HG02973 (cell line): Measurements from ENCODE around the gene CELA3B.
"Not testable (repeated sequence)": the region's sequence is repeated elsewhere in the genome, so short reads cannot be mapped to it uniquely, and the experiment has no call there.

Experiments used
- ATAC-seq: cut with Tn5 transposase; IDR thresholded peaks from one replicate; pipeline ENCODE4 v1.9.1; 2021; ENCODE audit warnings: moderate library complexity; ENCODE audit not compliant: unreplicated experiment

Gene CELA3B

DNA sequence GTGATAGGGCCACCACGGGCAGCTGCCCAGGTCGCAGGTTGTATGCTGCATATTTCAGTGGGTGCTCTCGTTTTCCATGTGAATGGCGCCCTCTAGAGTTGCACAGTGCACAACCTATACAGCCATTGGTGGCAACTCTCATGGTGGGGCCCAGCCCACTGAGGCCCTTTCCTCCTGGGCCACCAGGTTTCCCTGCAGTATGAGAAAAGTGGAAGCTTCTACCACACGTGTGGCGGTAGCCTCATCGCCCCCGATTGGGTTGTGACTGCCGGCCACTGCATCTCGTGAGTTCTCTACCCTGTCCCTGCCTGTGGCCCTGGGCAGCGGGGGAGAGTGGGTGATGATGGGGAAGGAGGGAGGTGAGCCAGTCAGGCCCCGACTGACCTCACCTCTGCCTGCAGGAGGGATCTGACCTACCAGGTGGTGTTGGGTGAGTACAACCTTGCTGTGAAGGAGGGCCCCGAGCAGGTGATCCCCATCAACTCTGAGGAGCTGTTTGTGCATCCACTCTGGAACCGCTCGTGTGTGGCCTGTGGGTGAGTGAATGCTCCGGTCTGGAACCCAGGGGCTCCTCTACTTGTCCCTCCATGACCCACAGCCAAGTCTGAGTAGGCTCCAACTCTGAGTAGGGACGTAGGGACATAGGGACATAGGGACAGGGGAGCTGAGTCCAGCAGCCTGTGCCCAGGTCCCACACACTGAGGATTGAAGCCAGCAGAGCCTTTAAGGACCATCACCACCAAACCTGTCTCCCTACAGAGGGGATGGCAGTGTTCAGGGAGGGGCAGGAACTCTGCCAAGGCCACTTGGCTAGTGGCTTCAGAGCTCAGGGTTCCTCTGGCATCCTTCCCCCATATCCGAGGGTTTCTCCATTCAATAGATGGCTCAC is 28.7 kb downstream of the CELA3B start:
- not testable (repeated sequence) for ATAC-seq

DNA sequence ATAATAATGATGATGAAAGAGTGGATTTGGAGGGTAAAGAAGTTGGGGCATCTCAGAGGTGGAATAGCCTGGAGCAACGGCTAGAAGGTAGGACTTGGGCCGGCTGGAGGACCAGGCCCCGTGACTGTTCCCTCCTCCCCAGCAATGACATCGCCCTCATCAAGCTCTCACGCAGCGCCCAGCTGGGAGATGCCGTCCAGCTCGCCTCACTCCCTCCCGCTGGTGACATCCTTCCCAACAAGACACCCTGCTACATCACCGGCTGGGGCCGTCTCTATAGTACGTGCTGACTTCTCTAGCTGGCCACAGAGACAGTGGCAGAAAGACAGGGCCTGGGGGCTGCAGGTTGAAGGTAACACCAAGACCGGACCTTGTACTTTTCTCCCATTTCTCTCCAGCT is 29.9 kb downstream of the CELA3B start:
- not testable (repeated sequence) for ATAC-seq

DNA sequence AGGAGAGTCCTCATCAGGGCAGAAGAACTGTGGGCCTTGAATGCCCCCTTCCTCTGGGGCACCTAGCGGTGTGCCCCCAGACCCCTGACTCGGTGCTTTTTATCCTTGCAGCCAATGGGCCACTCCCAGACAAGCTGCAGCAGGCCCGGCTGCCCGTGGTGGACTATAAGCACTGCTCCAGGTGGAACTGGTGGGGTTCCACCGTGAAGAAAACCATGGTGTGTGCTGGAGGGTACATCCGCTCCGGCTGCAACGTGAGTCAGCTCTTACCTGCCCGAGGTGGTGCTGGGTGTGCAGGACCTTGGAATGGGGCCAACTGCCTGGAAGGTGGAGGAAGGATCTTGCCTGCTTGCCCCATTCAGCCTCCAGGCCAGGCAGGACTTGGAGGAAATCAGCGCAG is 30.4 kb downstream of the CELA3B start:
- not testable (repeated sequence) for ATAC-seq

DNA sequence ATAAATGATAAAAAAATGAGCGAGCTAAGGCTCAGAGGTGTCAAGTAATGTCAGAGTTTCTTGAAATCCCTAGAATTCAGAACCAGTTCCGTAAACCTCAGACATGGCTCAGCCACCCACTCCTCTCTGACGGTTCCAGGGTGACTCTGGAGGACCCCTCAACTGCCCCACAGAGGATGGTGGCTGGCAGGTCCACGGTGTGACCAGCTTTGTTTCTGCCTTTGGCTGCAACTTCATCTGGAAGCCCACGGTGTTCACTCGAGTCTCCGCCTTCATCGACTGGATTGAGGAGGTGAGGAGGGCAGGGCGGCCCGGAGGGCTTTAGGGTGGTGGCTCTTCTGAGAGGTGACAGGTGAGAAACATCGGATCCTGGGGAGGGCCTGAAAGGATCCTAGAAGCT is 32.7 kb downstream of the CELA3B start:
- not testable (repeated sequence) for ATAC-seq

DNA sequence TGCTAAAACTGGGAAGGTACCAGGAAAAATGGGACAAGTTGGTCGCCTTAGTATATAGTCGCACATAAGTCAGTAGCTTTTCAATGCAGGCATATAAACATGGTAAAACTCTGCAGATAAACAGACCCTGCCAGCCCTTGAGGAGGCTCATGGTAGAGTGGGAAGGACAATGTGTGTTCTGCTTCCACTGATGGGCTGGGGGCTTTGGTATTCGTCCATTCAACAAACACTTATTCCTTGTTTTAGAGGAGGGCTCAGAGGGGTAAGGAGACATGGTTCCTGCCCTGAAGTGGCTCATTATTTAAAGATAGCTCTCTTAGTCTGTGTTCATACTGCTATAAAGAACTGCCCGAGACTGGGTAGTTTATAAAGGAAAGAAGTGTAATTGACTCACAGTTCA is 35.9 kb downstream of the CELA3B start:
- not testable (repeated sequence) for ATAC-seq

DNA sequence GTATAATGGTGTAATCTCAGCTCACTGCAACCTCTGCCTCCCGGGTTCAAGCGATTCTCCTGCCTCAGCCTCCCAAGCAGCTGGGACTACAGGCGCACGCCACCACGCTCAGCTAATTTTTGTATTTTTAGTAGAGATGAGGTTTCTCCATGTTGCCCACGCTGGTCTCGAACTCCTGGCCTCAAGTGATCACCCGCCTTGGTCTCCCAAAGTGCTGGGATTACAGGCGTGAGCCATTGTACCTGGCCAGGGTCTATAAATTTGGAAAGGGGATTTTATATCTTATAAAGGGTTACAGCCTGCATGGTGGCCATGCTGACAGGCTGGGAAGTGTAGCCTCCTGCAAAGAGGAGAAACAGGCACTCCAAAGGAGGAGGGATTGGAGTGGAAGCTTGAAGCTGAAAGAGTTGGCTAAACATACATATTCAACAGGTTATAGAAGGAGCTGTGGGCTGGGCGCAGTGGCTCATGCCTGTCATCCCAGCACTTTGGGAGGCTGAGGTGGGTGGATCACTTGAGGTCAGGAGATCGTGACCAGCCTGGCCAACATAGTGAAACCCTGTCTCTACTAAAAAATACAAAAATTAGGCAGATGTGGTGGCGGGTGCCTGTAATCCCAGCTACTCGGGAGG is 37.9 kb downstream of the CELA3B start:
- ATAC-seq = not testable (repeated sequence)

DNA sequence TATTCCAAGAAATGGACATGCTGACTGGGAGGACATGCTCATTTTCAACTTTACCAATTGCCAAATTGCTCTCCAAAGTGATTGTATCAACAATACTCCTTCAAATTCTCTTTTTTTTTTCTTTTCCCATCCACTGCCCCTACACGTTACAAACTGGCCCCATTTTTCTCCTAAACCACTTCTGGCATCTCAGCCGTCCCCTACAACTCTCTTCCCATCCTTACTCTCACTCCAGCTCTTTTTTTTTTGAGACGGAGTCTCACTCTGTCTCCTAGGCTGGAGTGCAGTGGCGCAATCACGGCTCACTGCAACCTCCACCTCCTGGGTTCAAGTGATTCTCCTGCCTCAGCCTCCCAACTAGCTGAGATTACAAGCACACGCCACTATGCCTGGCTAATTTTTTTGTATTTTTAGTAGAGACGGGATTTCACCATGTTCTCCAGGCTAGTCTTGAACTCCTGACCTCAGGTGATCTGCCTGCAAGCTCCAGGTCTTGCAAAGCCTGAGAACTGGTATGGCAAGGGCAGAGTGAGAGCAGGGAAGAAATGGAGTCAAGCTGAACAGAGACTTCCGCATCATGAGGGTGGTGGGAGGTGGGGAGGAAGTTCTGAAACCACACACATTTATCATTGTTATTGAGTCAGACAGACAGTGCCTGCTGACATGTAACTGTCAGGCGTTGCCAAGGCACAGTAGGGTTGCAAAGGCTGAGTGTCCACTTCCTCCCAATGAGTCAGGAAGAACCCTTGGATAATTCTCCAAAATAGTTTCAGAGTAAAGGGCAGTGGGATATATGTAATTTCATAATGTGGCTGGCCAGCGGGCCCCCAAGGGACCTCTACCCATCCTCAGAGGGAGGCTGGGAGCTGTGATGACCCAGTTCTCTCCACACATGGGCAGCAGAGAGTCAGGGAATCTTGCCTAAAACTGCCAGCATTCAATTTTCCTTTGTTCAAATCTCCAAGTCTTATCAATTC is 42.0 kb downstream of the CELA3B start:
- ATAC-seq = peak; percentile 84

DNA sequence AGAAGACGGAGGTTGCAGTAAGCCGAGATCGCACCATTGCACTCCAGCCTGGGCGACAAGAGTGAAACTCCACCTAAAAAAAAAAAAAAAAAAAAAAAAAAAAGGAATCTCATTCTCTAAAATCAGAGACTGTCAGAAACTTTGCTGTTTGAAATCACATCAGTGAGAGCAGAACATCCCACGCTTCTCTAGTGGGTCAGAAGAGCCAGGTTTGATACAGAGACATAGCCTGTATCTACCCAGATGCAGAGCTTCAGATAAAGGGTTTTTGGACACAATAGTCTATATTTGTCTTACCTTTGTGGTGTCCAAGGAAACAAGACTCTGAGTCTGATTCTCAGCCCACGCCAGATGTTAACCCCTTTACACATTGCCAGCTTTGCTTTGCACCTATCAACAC is 44.2 kb downstream of the CELA3B start:
- no peak for ATAC-seq

DNA sequence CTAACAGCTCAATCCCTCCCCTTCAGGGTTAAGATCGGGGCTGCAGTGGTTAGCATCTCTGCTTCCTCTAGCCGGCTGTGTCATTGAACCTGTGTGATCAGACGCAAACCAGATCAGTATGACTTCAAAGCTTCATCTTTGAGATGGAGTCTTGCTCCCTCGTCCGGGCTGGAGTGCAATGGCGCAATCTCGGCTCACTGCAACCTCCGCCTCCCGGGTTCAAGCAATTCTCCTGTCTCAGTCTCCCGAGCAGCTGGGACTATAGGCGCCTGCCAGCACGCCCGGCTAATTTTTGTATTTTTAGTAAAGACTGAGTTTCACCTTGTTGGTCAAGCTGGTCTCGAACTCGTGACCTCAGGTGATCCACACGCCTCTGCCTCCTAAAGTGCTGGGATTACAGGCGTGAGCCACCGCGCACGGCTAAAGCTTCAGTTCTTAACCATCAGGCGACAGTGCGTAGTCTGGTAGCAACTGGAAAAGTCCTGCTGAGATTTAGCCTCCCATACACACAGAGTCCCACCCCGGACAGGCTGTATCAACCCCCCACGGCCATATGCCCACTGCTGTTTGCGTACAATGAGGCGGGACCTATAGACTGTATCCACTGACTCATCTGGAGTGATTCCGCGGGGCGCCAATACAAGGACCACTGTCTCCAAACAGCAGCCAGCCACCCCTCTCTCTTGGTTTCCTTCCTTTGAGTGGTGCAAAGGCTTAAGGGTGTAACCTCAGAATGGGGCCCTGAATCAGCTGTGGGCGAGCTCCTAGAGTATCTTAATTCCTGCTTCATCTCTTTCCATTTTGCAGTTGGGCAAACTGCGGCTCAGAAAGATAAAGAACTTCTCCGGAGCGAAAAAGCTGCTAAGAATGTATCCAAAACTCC is 47.9 kb downstream of the CELA3B start:
- ATAC-seq = peak; percentile 43

DNA sequence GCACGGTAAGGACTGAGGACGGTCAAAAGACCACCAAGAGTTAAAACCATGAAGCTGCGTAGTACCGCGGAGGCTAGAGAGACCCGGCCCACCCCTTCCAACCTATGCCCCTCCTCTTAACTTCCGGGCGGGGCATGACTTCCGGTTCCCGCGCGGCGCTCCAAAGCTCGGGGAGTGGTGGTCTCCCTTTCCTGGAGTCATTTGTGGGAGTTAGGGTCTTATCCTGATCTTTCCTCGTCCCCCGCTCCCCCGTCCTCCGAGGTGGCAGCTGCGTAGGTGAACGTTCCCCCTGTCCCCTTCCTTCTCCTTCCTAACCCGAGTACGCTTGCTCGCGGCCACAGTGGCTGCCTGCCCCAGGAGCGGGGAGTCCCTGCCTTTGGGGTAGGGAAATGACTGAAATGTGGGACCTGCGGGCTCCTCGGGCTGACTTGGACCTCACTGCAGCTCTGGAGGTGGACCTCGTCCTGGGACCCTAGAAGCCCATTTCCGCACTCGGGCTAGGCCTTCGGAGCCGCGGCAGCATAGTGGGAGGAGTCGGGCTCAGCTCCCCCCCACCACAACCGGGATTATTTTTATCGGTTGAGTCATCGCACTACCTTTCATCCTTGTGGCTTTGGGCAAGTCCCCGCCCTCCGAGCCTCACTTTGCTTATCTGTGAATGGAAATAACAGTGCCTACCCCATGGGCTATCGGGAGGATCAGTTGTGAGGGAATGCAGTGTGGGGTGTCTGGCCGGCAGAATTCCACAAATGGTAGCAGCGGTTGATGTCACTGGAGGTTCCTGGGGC is 48.7 kb downstream of the CELA3B start:
- ATAC-seq = peak; percentile 57

DNA sequence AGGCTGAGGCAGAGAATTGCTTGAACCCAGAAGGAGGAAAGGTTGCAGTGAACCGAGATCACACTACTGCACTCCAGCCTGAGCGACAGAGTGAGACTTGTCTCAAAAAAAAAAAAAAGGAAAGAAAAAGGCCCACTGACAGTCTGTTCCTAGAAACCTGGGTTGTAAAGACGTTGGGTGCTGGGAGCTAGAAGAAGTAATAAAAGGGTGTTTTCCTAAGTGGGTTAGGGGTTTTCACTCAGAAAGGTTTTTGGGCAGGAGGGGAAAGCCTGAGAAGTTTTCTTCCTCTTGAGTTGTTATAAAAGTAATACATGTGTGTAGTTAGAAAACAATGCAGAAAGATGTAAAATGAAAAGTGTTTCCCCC is 50.1 kb downstream of the CELA3B start:
- ATAC-seq = no peak

DNA sequence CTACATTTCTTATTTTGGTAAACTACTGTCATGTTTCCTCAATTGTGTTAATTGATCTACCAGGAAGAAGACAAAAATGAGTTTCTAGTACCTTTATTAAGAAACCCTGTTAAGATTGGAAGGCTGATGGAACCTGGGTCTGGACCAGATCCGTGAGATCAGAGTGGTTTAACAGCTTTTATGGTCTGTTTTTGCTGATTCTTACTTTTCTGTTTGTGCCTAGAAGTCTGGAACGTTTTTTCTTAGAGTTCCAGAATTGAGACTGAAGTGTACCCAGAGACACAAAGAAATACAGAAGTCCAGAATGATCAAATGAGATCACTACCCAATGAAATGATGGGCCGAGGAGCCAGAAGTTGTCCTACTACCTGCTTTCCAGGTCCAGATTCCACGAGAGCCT is 53.2 kb downstream of the CELA3B start:
- ATAC-seq = no peak

DNA sequence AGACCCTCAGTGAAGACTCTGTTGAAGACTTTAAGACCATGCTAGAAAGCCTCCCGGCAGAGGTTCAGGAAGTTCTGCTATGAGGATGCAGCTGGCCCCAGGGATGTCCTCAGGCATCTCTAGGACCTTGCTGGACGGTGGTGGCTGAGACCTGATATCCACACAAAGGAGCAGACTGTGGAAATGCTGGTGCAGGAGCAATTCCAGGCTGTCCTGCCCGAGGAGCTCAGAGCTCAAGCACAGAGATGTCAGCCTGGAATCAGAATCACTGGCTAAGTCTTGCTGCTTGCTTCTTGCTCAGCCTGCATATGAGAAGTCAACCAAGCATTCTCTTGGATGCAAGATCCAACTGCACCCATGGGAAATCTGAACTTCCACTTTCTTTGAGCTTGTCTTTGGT is 53.7 kb downstream of the CELA3B start:
- ATAC-seq = no peak

DNA sequence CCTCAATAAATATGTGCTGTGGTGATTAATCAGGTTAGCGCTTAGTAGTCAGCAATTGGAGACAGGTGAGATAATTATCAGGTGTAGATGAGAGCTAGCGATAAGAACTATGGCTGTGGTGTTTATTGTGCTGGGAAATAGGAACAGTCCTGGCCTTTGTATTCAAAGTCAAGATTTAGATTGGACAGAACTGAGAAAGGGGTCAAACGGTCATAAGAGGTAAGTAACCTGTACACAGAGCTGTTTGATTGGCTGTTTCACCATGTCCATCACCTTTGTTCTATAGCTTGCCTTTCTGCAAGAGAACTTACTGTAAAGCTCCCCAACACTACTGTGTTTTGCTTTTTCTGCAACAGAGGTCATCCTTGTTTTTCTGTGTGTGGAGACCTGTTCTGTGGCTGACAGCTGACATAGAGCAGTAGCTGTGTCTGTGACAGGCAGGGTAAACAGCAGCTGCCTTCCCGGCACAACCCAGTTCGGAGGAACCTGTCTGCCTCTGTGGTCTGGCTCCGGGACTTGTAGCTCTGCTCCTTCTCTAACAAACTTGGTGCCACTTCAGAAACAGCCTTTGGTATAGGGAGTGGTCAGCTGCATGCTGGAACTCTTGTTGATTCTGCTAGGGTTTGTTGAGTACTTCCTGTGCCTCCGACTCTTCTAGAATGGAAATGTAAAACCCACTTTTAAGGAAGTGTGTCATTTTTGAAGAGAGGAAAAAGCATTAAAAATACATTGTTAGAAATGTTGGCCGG is 54.6 kb downstream of the CELA3B start:
- no peak for ATAC-seq

DNA sequence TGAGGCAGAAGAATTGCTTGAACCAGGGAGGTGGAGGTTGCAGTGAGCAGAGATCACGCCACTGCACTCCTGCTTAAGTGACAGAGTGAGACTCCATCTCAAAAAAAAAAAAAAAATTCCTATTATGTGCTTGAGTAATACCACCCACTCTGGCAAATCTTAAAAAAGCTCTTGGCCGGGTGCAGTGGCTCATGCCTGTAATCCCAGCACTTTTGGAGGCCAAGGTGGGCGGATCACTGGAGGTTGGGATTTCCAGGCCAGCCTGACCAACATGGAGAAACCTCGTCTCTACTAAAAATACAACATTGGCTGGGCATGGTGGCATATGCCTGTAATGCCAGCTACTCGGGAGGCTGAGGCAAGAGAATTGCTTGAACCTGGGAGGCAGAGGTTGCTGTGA is 58.0 kb downstream of the CELA3B start:
- ATAC-seq = not testable (repeated sequence)

DNA sequence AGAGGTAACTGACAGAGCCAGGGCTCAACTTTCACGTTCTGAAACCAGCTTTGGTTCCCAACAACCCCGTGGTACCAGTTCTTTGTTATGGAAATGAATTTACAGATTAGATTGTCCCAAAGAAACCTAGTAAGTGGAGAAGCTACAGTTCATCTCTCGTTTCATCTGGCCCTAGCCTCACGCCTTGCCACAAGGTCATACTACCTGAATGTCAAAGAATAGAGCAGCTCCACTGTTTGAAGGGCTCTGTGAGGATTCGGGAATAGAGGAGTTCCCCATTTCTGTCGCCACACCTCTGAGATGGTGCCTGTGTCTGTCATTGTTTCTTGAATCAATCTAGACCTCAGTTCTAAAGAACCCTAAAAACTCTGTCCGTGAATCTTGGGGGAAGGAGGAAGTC is 60.7 kb downstream of the CELA3B start:
- ATAC-seq = no peak

DNA sequence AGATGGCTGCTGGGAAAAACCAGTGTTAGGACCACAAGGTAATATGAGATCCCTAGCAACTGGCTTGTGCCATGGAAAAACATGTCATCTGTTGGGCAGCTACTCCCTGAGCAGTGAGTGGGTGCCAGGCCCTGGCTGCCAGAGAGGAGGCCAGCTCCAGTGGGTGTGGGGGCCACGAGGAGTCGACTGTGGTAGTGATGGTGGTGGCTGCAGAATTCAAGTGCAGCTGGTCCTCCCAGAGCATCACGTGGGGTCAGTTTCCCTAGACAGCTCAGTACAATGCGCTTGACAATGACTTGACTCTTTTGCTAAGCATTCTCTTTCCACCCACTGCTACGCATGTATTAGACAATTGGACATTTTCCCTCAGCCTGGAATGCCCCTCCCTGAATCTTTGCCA is 61.2 kb downstream of the CELA3B start:
- no peak for ATAC-seq
